ENCODE results near the gene NFYC.

NFYC gene

GRCh38 chr1:40808444-40808843 lies 116.9 kb downstream of the NFYC start:
- no peak overlapping the region for H3K27ac ChIP-seq
- TF ChIP-seq, protein P1, sequence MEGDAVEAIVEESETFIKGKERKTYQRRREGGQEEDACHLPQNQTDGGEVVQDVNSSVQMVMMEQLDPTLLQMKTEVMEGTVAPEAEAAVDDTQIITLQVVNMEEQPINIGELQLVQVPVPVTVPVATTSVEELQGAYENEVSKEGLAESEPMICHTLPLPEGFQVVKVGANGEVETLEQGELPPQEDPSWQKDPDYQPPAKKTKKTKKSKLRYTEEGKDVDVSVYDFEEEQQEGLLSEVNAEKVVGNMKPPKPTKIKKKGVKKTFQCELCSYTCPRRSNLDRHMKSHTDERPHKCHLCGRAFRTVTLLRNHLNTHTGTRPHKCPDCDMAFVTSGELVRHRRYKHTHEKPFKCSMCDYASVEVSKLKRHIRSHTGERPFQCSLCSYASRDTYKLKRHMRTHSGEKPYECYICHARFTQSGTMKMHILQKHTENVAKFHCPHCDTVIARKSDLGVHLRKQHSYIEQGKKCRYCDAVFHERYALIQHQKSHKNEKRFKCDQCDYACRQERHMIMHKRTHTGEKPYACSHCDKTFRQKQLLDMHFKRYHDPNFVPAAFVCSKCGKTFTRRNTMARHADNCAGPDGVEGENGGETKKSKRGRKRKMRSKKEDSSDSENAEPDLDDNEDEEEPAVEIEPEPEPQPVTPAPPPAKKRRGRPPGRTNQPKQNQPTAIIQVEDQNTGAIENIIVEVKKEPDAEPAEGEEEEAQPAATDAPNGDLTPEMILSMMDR (conservative IDR thresholded peaks at IDR 0.05) = no peak

DNA sequence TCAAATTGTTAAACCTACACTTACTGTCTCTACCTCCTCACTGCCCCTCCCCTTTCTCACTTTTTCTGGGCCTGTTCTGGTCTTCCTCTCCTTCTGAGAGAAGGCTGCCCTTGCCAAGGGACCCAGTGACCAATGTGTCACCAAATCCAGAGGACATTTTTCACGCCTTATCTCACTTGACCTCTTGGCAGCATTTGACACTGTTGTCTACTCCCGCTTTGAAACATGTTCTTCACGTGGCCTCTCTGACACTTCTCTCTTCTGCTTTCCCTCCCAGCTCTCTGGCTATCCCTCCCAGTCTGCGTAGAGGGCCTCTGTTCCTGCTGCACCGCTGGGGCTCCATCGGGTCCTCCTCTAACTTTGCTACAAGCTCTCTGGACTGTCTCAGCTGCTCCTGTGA lies 117.4 kb downstream of the NFYC start:
- no peak overlapping the region for H3K27ac ChIP-seq
- TF ChIP-seq, protein P1 (conservative IDR thresholded peaks at IDR 0.05) = no peak

DNA sequence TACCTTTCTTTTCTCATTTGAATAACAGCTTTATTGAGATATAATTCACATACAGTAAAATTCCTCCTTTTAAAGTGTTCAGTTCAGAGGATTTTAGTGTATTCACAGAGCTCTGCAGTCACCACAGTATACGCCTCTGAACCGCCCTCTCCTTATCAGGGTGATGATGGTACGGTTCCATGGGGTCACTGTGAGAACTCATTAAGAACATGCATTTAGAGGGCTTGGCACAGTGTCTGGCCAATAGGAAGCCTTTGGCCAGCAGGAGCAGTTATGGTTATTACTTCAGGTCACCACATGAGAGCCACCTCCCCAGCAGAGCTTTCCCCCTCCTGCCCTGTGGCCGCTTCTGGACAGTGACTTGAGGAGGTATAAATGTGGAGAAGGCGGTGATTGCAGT lies 119.4 kb downstream of the NFYC start:
- H3K27ac ChIP-seq = no peak overlapping the region
- TF ChIP-seq, protein P1 (conservative IDR thresholded peaks at IDR 0.05) = no peak

DNA sequence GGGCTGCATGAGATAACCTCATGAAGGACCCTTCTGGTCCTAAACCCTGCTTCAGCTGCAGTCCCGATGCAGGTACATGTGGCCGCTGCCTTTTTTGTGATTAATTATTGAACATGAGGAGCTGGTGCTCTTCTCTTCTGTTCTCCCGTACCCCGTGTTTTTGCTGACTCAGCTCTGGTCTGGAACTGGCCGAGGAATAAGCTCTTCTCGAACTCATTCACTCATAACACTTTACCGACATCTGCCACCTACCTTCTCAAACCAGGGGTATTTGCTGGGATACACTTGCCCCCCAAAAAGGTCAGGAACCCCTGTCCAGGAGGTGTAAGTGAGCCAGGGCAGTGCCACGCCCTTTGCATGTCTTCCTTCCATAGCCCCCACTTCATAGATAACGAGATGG lies 123.9 kb downstream of the NFYC start:
- TF ChIP-seq, protein P1 (conservative IDR thresholded peaks at IDR 0.05) = no peak
- H3K27ac ChIP-seq = no peak overlapping the region

DNA sequence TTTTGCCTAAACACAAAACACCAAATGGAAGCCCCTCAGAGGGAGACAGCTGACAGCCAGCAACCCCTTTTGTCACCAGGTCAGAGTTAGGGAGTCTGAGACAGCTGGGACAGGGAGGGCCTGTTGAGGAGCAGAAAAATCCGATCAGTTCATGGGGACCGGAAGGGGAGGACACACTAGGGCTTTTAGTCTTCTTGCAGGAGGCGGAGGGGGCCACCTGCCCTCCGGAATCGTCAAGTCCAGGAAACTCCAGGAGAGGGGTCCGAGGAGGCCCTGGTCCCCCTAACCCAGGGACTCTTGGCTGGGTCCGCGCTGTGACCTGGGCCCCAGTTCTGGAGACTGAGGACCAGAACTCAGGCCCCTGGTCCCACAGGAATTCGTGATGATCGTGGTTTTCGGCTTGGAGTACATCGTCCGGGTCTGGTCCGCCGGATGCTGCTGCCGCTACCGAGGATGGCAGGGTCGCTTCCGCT lies 126.3 kb downstream of the NFYC start:
- TF ChIP-seq, protein P1 (conservative IDR thresholded peaks at IDR 0.05) = no peak
- no peak overlapping the region for H3K27ac ChIP-seq

DNA sequence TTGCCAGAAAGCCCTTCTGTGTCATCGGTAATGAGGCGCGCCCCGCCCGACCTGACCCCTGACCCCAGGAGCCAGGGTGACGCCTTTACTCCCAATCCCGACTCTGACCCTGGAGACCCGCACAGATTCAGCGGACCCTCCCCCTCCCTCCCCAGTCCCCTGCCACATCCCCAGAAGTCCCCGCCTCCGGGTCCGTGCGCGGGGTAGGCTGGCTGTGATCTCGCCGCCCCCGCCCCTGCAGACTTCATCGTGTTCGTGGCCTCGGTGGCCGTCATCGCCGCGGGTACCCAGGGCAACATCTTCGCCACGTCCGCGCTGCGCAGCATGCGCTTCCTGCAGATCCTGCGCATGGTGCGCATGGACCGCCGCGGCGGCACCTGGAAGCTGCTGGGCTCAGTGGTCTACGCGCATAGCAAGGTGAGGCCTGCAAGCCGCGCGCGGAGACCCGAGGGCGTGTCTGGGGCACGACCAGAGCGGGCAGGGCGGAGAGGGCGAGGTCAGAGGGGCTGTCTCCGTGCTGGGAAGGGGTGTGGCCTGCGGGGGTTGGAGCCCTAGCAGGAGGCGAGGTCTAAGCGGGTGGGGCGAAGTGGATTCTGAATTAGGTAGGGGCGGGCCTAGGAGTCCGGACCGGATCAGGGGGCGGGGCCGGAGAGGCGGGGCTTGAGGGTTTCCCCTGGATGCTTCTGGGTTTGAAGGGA lies 126.9 kb downstream of the NFYC start:
- no peak overlapping the region for H3K27ac ChIP-seq
- TF ChIP-seq, protein P1 (conservative IDR thresholded peaks at IDR 0.05) = no peak

- no peak overlapping the region for H3K27ac ChIP-seq
- TF ChIP-seq, protein P1 (conservative IDR thresholded peaks at IDR 0.05) = no peak
Measured at GRCh38 chr1:40819101-40819500, 127.6 kb downstream of the NFYC start.
